Central memory CD8-positive, alpha-beta T cell (primary cell): Measurements from ENCODE around the gene MACROD1.

ENCODE experiments used
- ATAC-seq: fragments of 150-1000 bp; cut with Tn5 transposase; replicated peaks from 2 replicates; pipeline ENCODE4 v1.10.0; 2022; ENCODE audit warnings: mild to moderate bottlenecking, moderate FRiP score, moderate number of reproducible peaks; ENCODE audit not compliant: poor library complexity, severe bottlenecking; ENCODE audit errors: extremely low read depth
- DNase-seq, 2 donors: peaks; one replicate each; pipeline ENCODE4 v3.0.0; 2021; ENCODE audit warnings: low spot score in 2 of 2
- H3K27ac Mint-ChIP-seq: one replicate; pipeline ENCODE4 v1.8.0; 2022; ENCODE audit warnings: low read depth, mild to moderate bottlenecking, moderate library complexity, mixed read lengths
- H3K27me3 Mint-ChIP-seq: one replicate; pipeline ENCODE4 v1.8.0; 2022; ENCODE audit warnings: mixed read lengths
- H3K36me3 Mint-ChIP-seq: one replicate; pipeline ENCODE4 v1.8.0; 2022; ENCODE audit warnings: mild to moderate bottlenecking, moderate library complexity, mixed read lengths; ENCODE audit not compliant: insufficient read depth
- H3K4me1 Mint-ChIP-seq: one replicate; pipeline ENCODE4 v1.8.0; 2022; ENCODE audit warnings: mixed read lengths
- H3K4me3 Mint-ChIP-seq: one replicate; pipeline ENCODE4 v1.8.0; 2022; ENCODE audit warnings: mild to moderate bottlenecking, moderate library complexity, mixed read lengths
- H3K9me3 Mint-ChIP-seq: one replicate; pipeline ENCODE4 v1.8.0; 2022; ENCODE audit warnings: mixed read lengths

MACROD1 gene

DNA sequence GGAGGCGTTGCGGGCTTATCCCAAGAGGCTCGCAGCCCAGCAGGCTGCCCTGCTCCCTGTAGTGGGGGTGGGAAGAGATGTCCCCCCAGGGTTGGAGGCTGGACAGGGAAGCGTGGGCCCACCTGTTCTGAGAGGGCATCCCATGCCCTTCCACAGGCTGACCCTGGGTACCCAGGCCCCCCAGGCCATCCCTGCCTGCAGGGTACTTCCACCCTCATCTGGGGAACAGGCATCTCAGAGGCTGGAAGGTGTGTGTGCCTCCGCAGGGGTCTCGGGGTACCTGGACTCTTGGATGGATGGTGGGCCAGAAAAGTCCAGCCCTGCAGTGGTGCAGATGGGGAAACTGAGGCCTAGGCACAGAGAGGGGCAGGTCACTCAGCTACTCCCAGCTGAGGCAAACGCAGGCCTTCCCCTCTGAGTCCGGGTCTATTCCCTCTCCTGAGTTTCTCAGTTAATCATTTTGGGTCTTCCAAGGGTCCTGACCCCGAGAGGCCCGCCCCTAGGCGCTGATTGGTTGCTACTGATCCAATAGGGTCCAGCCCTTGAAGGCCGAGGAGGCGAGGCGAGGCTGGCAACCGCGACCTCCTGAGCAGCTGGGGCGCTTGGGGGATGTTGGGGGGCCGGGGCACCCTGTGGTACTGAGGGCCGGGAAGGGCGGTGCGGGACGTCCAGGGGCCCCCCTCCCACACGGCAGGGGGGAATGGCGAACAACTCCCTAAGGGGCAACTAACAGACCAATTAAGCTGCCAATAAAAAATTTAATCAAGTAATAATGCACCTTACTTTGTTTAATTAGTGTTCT is 106.4 kb downstream of the MACROD1 start:
- no peak overlapping the region for H3K4me3 Mint-ChIP-seq
- H3K27ac Mint-ChIP-seq = no peak overlapping the region
- ATAC-seq (no peak), DNase-seq (no peak)
- peaks cover 8% of the 10 kb centered on the region for H3K4me1 Mint-ChIP-seq
- H3K27me3 Mint-ChIP-seq = peaks cover 35% of the 10 kb centered on the region
- no peaks in the 10 kb centered on the region for H3K9me3 Mint-ChIP-seq
- H3K36me3 Mint-ChIP-seq = peaks cover 3% of the 10 kb centered on the region

GRCh38 chr11:64058494-64058893 is 107.4 kb downstream of the MACROD1 start:
- DNase-seq (no peak), ATAC-seq (no peak)
- H3K9me3 Mint-ChIP-seq = no peaks in the 10 kb centered on the region
- H3K36me3 Mint-ChIP-seq = peaks cover 3% of the 10 kb centered on the region
- no peak overlapping the region for H3K4me3 Mint-ChIP-seq
- H3K27me3 Mint-ChIP-seq = peaks cover 27% of the 10 kb centered on the region
- H3K4me1 Mint-ChIP-seq = peaks cover 8% of the 10 kb centered on the region
- H3K27ac Mint-ChIP-seq = no peak overlapping the region

DNA sequence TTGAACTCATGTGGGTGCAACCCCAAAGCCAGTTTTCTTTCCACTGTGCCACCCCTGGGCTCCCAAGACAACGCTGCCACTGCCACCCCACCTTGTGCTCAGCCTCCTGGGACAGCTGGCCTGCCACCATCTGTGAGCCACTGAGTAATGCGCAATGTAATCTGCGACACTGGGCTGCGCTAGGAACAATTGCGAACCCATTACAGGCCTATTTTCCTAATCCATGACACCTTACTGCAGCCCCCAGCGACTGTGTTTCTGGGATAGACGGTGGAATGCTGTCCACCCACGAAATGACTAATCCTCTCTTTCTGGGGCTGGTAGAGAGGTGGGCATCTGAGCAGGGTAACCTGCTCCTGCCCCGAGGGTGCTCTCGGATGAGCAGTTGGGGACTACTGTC is 108.0 kb downstream of the MACROD1 start:
- peaks cover 3% of the 10 kb centered on the region for H3K36me3 Mint-ChIP-seq
- H3K4me1 Mint-ChIP-seq = peaks cover 8% of the 10 kb centered on the region
- ATAC-seq (no peak), DNase-seq (no peak)
- no peak overlapping the region for H3K4me3 Mint-ChIP-seq
- H3K27me3 Mint-ChIP-seq = peaks cover 21% of the 10 kb centered on the region
- H3K27ac Mint-ChIP-seq = no peak overlapping the region
- no peaks in the 10 kb centered on the region for H3K9me3 Mint-ChIP-seq

DNA sequence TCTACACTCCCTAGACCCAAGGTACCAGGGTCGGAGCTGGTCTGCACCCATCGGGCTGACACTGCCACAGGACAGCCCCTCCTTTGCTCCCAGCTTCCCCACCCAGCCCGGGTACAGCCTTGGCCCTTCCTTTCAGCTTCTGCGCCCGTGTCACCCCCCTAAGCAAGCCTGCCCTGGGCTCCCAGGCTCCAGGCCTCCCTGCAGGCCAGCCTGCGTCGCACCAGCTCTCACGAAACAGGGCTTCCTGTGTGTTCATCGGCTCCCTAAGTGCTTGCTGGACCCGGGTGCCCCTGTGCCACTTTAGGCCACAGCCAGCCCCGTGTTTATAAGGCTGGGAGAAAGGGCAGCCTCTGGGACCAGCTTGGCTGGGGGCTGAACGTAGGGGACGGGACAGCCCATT is 109.1 kb downstream of the MACROD1 start:
- ATAC-seq (no peak), DNase-seq (no peak)
- H3K36me3 Mint-ChIP-seq = peaks cover 3% of the 10 kb centered on the region
- peaks cover 10% of the 10 kb centered on the region for H3K27me3 Mint-ChIP-seq
- no peak overlapping the region for H3K4me3 Mint-ChIP-seq
- H3K9me3 Mint-ChIP-seq = no peaks in the 10 kb centered on the region
- H3K27ac Mint-ChIP-seq = no peak overlapping the region
- H3K4me1 Mint-ChIP-seq = peaks cover 8% of the 10 kb centered on the region

- Mint-ChIP-seq H3K27me3 (peaks cover 5% of the 10 kb centered on the region), H3K4me1 (peaks cover 5% of the 10 kb centered on the region), H3K36me3 (no peaks in the 10 kb centered on the region), H3K9me3 (no peaks in the 10 kb centered on the region), H3K4me3 (no peak overlapping the region), H3K27ac (no peak overlapping the region)
- DNase-seq (no peak), ATAC-seq (no peak)
Observed at GRCh38 chr11:64056213-64056785, 109.6 kb downstream of the MACROD1 start.

DNA sequence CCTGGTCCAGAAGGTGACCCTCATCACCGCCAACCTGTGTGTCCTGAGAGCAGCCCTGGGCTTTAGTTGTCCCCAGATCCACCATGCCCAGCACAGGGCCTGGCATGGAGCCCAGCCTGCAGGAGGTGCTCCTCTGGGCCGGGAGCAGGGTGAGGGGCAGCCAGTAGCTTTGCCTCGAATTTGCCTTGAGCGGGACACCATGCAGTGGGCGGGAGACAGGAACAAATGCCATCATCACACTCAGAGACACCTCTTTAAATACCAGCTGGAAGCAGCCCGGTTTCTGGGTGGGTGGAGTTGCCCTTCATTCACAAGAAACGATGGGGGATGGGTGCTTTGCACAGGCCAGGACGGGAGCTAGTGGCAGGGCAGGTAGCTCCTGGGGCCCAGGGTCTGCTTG is 110.8 kb downstream of the MACROD1 start:
- ATAC-seq = no peak
- H3K27ac Mint-ChIP-seq = no peak overlapping the region
- no peaks in the 10 kb centered on the region for H3K36me3 Mint-ChIP-seq
- no peaks in the 10 kb centered on the region for H3K4me1 Mint-ChIP-seq
- H3K27me3 Mint-ChIP-seq = no peaks in the 10 kb centered on the region
- no peaks in the 10 kb centered on the region for H3K9me3 Mint-ChIP-seq
- no peak overlapping the region for H3K4me3 Mint-ChIP-seq
- no peak for DNase-seq

GRCh38 chr11:64053699-64054098 is 112.2 kb downstream of the MACROD1 start:
- Mint-ChIP-seq H3K4me1 (no peaks in the 10 kb centered on the region), H3K9me3 (no peaks in the 10 kb centered on the region), H3K36me3 (no peaks in the 10 kb centered on the region), H3K4me3 (no peak overlapping the region), H3K27me3 (no peaks in the 10 kb centered on the region), H3K27ac (no peak overlapping the region)
- ATAC-seq (no peak), DNase-seq (no peak)

- ATAC-seq = no peak
- no peak for DNase-seq
- Mint-ChIP-seq H3K27ac (no peak overlapping the region), H3K4me1 (no peaks in the 10 kb centered on the region), H3K36me3 (no peaks in the 10 kb centered on the region), H3K9me3 (no peaks in the 10 kb centered on the region), H3K27me3 (no peaks in the 10 kb centered on the region), H3K4me3 (no peak overlapping the region)
Observed at GRCh38 chr11:64052938-64053622, 112.8 kb downstream of the MACROD1 start.

DNA sequence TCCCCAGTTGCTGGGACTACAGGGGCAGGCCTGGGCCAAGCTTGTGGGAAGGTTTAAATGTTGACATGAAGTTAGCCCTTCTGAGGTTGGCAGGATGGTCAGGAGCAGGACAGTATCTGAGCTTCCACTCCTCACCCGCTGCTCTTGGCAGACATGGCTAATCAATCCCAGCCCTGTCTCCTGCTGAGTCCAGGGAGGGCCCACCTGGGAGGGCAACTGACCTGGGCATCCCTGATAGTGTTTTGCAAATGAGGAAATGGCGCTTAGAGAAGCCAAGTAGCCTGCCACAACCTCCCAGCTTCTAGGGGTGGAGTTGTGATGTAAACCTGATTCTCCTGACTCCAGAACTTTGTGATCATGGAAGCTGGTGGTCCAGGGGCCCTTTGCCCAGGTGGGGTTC is 113.5 kb downstream of the MACROD1 start:
- Mint-ChIP-seq H3K9me3 (no peaks in the 10 kb centered on the region), H3K4me3 (no peak overlapping the region), H3K27me3 (no peaks in the 10 kb centered on the region), H3K27ac (no peak overlapping the region), H3K36me3 (no peaks in the 10 kb centered on the region), H3K4me1 (no peaks in the 10 kb centered on the region)
- ATAC-seq = no peak
- DNase-seq = no peak

DNA sequence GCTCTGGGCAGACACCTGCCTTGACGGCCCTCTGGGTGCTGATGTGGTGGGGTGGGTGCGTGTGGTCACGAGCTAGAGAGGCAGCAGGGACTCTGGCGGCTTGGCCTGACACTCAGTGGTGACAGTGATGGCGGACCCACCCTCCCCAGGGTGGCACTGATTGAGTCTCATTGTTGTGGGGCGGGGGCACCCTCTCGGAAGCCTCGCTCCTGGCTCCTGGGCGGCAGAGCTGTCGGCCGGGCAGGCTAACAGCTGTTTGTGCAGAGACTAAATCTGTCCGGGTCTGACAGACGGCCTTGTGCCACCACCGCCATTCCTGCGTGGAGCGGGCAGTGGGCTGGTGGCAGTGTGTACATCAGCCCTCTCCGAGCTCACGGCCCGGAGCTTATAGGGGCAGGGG is 114.6 kb downstream of the MACROD1 start:
- no peaks in the 10 kb centered on the region for H3K4me1 Mint-ChIP-seq
- no peaks in the 10 kb centered on the region for H3K9me3 Mint-ChIP-seq
- H3K27me3 Mint-ChIP-seq = no peaks in the 10 kb centered on the region
- no peak overlapping the region for H3K4me3 Mint-ChIP-seq
- DNase-seq (no peak), ATAC-seq (no peak)
- no peak overlapping the region for H3K27ac Mint-ChIP-seq
- H3K36me3 Mint-ChIP-seq = no peaks in the 10 kb centered on the region

DNA sequence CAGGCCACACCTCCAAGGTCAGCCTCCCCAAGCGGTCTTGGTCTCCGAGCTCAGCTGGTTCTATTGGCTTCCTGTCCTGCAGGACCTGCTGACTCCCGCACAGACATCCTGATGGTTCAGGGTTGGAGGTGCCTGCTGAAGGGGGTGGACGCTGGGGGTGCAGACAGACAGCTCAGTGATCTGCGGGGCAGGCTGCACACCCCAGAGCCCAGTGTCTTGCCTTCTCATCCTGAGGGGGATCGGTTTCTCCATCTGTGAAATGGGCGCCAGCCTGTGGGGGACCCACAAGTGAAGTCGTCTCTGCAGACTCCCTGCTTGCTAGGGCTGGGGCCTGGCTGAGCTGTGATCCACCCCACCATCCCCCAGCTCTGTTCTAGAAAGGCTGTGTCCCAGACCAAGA is 116.4 kb downstream of the MACROD1 start:
- DNase-seq (no peak), ATAC-seq (no peak)
- Mint-ChIP-seq H3K27ac (no peak overlapping the region), H3K4me3 (no peak overlapping the region), H3K36me3 (no peaks in the 10 kb centered on the region), H3K9me3 (no peaks in the 10 kb centered on the region), H3K4me1 (no peaks in the 10 kb centered on the region), H3K27me3 (no peaks in the 10 kb centered on the region)

GRCh38 chr11:64048042-64048854 is 117.7 kb downstream of the MACROD1 start:
- no peaks in the 10 kb centered on the region for H3K27me3 Mint-ChIP-seq
- DNase-seq (no peak), ATAC-seq (no peak)
- H3K4me1 Mint-ChIP-seq = no peaks in the 10 kb centered on the region
- H3K27ac Mint-ChIP-seq = no peak overlapping the region
- no peaks in the 10 kb centered on the region for H3K9me3 Mint-ChIP-seq
- no peaks in the 10 kb centered on the region for H3K36me3 Mint-ChIP-seq
- H3K4me3 Mint-ChIP-seq = no peak overlapping the region
